Measurements from ENCODE around the gene CAMSAP2. TPM values are rescaled to one million over a fixed set of nuclear protein-coding genes. Genes with fewer than 3 reads are reported as not detected.

CAMSAP2 gene
- polyA plus RNA-seq, 1 of the 3 experiments (the other 2 are of a cell fraction), result 5.5 TPM

GRCh38 chr1:200744143-200744542 is 5.5 kb downstream of the CAMSAP2 start:
- no peak for DNase-seq
- H3K9me2 ChIP-seq, result no peaks in the 10 kb centered on the region
- H4K20me1 ChIP-seq (ENCODE audit: insufficient read depth), result peaks cover 86% of the 10 kb centered on the region
- no peak overlapping the region for H3K27ac ChIP-seq (ENCODE audit: low read depth in 2 of 2, low read length in 1 of 2)
- H3K4me2 ChIP-seq, result no peak overlapping the region
- peaks cover 6% of the 10 kb centered on the region for H3F3A ChIP-seq (replicated peaks; ENCODE audit: insufficient read depth)
- no peak overlapping the region for H3K4me3 ChIP-seq (ENCODE audit: low read depth in 2 of 2, low read length in 1 of 2)
- H3K9me3 ChIP-seq, result no peaks in the 10 kb centered on the region
- H3K9ac ChIP-seq, result no peak overlapping the region
- peaks cover 6 to 16% of the 10 kb centered on the region in 2 experiments; a peak in 3 of 4 replicates for H3K4me1 ChIP-seq (ENCODE audit: control insufficient read depth in 1 of 2, insufficient read depth in 2 of 2, low read depth in 1 of 2, low read length in 1 of 2)
- WGBS (ENCODE audit: low lambda C conversion rate), result 89% methylated on average over 1 of the region's 1 CpG
- TF ChIP-seq YY1 (IDR thresholded peaks at IDR 0.05; ENCODE audit: low read depth) (no peak), FOXM1 (IDR thresholded peaks at IDR 0.05; ENCODE audit: low read depth) (no peak), NFIC (IDR thresholded peaks at IDR 0.05; ENCODE audit: borderline replicate concordance) (no peak), TCF12 (IDR thresholded peaks at IDR 0.05) (no peak), IRF3 (IDR thresholded peaks at IDR 0.05; ENCODE audit: low read depth, low read length) (no peak), TEAD4 (IDR thresholded peaks at IDR 0.05; ENCODE audit: borderline replicate concordance, insufficient read depth) (no peak), RXRA (IDR thresholded peaks at IDR 0.05; ENCODE audit: borderline replicate concordance, low read depth) (no peak), CHD2 (IDR thresholded peaks at IDR 0.05; ENCODE audit: low read length, partially characterized antibody) (no peak), MXI1 (IDR thresholded peaks at IDR 0.05; ENCODE audit: low read depth, low read length) (no peak), RFX5 (IDR thresholded peaks at IDR 0.05; ENCODE audit: low read length) (no peak), TAF1 (IDR thresholded peaks at IDR 0.05; ENCODE audit: borderline replicate concordance, low read depth, low read length) (no peak)
- TF ChIP-seq, protein P1, sequence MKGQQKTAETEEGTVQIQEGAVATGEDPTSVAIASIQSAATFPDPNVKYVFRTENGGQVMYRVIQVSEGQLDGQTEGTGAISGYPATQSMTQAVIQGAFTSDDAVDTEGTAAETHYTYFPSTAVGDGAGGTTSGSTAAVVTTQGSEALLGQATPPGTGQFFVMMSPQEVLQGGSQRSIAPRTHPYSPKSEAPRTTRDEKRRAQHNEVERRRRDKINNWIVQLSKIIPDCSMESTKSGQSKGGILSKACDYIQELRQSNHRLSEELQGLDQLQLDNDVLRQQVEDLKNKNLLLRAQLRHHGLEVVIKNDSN (IDR thresholded peaks at IDR 0.05; ENCODE audit: borderline replicate concordance, low read depth), result no peak
- CTCF ChIA-PET, result interaction anchor here (1.0 to 1.1 kb wide), 3 partner anchors 14 to 282 kb away, joined by 3 to 6 read pairs (median 5); no protein-coding TSS in a partner anchor
- POLR2A ChIA-PET, result no interaction called here
- H3K79me2 ChIP-seq (ENCODE audit: insufficient read depth), result peaks cover 96% of the 10 kb centered on the region
- H2AFZ ChIP-seq (ENCODE audit: low read depth), result no peak overlapping the region
- H3K36me3 ChIP-seq (replicated peaks in 1 of 2; ENCODE audit: control insufficient read depth in 1 of 2, insufficient read depth in 2 of 2, low read length in 1 of 2), result peaks cover 3 to 9% of the 10 kb centered on the region in 2 experiments
- H3K27me3 ChIP-seq (ENCODE audit: insufficient read depth), result no peaks in the 10 kb centered on the region

- Histone ChIP-seq H3K9ac (no peak overlapping the region), H4K20me1 (ENCODE audit: insufficient read depth) (peaks cover 79% of the 10 kb centered on the region), H3K4me1 (ENCODE audit: control insufficient read depth in 1 of 2, insufficient read depth in 2 of 2, low read depth in 1 of 2, low read length in 1 of 2) (peaks cover 0 to 5% of the 10 kb centered on the region in 2 experiments; a peak in 1 of 4 replicates), H3K4me2 (no peak overlapping the region), H3K27me3 (ENCODE audit: insufficient read depth) (no peaks in the 10 kb centered on the region), H3K79me2 (ENCODE audit: insufficient read depth) (peaks cover 100% of the 10 kb centered on the region), H3K36me3 (replicated peaks in 1 of 2; ENCODE audit: control insufficient read depth in 1 of 2, insufficient read depth in 2 of 2, low read length in 1 of 2) (peaks cover 0 to 11% of the 10 kb centered on the region in 2 experiments), H3K27ac (ENCODE audit: low read depth in 2 of 2, low read length in 1 of 2) (no peak overlapping the region), H3K4me3 (ENCODE audit: low read depth in 2 of 2, low read length in 1 of 2) (no peak overlapping the region), H3F3A (replicated peaks; ENCODE audit: insufficient read depth) (peaks cover 2% of the 10 kb centered on the region), H3K9me2 (no peaks in the 10 kb centered on the region), H2AFZ (ENCODE audit: low read depth) (no peak overlapping the region), H3K9me3 (no peaks in the 10 kb centered on the region)
- TF ChIP-seq CTCF (IDR thresholded peaks at IDR 0.05) (no peak), TEAD4 (IDR thresholded peaks at IDR 0.05; ENCODE audit: borderline replicate concordance, insufficient read depth) (no peak), POLR2AphosphoS5 (IDR thresholded peaks at IDR 0.05; ENCODE audit: low read depth, low read length) (no peak), EZH2phosphoT487 (IDR thresholded peaks at IDR 0.05; ENCODE audit: borderline replicate concordance, low read depth) (no peak), GATA2 (CRISPR knock-in tag; IDR thresholded peaks at IDR 0.05) (no peak), FOXM1 (IDR thresholded peaks at IDR 0.05; ENCODE audit: low read depth) (no peak), FOSL2 (IDR thresholded peaks at IDR 0.05; ENCODE audit: borderline replicate concordance, low read depth) (no peak)
- TF ChIP-seq, protein P2, sequence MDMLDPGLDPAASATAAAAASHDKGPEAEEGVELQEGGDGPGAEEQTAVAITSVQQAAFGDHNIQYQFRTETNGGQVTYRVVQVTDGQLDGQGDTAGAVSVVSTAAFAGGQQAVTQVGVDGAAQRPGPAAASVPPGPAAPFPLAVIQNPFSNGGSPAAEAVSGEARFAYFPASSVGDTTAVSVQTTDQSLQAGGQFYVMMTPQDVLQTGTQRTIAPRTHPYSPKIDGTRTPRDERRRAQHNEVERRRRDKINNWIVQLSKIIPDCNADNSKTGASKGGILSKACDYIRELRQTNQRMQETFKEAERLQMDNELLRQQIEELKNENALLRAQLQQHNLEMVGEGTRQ (IDR thresholded peaks at IDR 0.05; ENCODE audit: borderline replicate concordance, low read depth, low read length), result no peak
- TF ChIP-seq, protein P1 (IDR thresholded peaks at IDR 0.05; ENCODE audit: borderline replicate concordance, low read depth), result no peak
- ChIA-PET POLR2A (interaction anchor here (1.1 kb wide), 1 partner anchor 10 kb away, joined by 3 read pairs; no protein-coding TSS in a partner anchor), CTCF (no interaction called here)
- DNase-seq, result no peak
These were observed 10.4 kb downstream of the CAMSAP2 start for GRCh38 chr1:200749090-200749489.
